ENCODE measurements around the gene ITGAE. TPM values are rescaled to one million over a fixed set of nuclear protein-coding genes. Genes with fewer than 3 reads are reported as not detected.

Gene ITGAE
- total and polyA plus RNA-seq, 2 experiments from 2014 or later: 11.7 to 44.9 TPM

DNA sequence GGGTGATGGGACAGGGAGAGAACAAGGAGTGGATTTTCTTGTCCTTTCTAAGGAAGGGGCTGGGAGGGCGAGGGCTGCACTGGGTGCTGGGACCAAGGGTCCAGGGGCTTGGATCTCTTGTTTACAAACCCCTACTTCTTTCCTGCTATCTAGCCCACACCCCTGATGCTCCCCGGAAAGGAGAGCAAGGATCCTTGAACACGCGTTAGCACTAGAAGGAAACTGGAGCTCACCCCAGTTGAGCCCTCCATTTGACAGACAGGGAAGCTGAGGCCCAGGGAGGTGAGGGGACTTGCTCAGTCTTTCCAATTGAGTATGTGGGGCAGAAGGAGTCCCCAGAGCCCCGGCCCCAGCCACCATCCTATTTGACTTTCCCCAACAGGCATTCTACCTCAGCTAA lies 4.6 kb upstream of the ITGAE start:
- peaks cover 11% of the 10 kb centered on the region for H4K20me1 ChIP-seq (replicated peaks; ENCODE audit: insufficient read depth)
- peaks cover 4% of the 10 kb centered on the region for H3K27me3 Mint-ChIP-seq (ENCODE audit: insufficient read depth, low read depth, poor library complexity)
- H3K27ac Mint-ChIP-seq: no peak overlapping the region
- H3K36me3 ChIP-seq (ENCODE audit: insufficient read depth): peaks cover 22% of the 10 kb centered on the region
- no peaks in the 10 kb centered on the region for H3K4me1 Mint-ChIP-seq
- H3K4me3 Mint-ChIP-seq: no peak overlapping the region
- peaks cover 32% of the 10 kb centered on the region for H3K36me3 Mint-ChIP-seq (ENCODE audit: low read depth)
- ATAC-seq (no peak), DNase-seq (ENCODE audit: low spot score) (no peak)
- TF ChIP-seq, protein P1, sequence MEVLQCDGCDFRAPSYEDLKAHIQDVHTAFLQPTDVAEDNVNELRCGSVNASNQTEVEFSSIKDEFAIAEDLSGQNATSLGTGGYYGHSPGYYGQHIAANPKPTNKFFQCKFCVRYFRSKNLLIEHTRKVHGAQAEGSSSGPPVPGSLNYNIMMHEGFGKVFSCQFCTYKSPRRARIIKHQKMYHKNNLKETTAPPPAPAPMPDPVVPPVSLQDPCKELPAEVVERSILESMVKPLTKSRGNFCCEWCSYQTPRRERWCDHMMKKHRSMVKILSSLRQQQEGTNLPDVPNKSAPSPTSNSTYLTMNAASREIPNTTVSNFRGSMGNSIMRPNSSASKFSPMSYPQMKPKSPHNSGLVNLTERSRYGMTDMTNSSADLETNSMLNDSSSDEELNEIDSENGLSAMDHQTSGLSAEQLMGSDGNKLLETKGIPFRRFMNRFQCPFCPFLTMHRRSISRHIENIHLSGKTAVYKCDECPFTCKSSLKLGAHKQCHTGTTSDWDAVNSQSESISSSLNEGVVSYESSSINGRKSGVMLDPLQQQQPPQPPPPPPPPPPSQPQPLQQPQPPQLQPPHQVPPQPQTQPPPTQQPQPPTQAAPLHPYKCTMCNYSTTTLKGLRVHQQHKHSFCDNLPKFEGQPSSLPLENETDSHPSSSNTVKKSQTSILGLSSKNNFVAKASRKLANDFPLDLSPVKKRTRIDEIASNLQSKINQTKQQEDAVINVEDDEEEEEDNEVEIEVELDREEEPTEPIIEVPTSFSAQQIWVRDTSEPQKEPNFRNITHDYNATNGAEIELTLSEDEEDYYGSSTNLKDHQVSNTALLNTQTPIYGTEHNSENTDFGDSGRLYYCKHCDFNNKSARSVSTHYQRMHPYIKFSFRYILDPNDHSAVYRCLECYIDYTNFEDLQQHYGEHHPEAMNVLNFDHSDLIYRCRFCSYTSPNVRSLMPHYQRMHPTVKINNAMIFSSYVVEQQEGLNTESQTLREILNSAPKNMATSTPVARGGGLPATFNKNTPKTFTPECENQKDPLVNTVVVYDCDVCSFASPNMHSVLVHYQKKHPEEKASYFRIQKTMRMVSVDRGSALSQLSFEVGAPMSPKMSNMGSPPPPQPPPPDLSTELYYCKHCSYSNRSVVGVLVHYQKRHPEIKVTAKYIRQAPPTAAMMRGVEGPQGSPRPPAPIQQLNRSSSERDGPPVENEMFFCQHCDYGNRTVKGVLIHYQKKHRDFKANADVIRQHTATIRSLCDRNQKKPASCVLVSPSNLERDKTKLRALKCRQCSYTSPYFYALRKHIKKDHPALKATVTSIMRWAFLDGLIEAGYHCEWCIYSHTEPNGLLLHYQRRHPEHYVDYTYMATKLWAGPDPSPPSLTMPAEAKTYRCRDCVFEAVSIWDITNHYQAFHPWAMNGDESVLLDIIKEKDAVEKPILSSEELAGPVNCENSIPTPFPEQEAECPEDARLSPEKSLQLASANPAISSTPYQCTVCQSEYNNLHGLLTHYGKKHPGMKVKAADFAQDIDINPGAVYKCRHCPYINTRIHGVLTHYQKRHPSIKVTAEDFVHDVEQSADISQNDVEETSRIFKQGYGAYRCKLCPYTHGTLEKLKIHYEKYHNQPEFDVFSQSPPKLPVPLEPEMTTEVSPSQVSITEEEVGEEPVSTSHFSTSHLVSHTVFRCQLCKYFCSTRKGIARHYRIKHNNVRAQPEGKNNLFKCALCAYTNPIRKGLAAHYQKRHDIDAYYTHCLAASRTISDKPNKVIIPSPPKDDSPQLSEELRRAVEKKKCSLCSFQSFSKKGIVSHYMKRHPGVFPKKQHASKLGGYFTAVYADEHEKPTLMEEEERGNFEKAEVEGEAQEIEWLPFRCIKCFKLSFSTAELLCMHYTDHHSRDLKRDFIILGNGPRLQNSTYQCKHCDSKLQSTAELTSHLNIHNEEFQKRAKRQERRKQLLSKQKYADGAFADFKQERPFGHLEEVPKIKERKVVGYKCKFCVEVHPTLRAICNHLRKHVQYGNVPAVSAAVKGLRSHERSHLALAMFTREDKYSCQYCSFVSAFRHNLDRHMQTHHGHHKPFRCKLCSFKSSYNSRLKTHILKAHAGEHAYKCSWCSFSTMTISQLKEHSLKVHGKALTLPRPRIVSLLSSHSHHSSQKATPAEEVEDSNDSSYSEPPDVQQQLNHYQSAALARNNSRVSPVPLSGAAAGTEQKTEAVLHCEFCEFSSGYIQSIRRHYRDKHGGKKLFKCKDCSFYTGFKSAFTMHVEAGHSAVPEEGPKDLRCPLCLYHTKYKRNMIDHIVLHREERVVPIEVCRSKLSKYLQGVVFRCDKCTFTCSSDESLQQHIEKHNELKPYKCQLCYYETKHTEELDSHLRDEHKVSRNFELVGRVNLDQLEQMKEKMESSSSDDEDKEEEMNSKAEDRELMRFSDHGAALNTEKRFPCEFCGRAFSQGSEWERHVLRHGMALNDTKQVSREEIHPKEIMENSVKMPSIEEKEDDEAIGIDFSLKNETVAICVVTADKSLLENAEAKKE (CRISPR knock-in tag; IDR thresholded peaks at IDR 0.05): no peak
- TF ChIP-seq STAT1 (IDR thresholded peaks at IDR 0.05; ENCODE audit: unreplicated experiment): no peak
- no peaks in the 10 kb centered on the region for H3K9me2 ChIP-seq (ENCODE audit: insufficient read depth)
- no peaks in the 10 kb centered on the region for H3K79me2 ChIP-seq (replicated peaks; ENCODE audit: insufficient read depth)
- no peak overlapping the region for H2AFZ ChIP-seq
- no peak overlapping the region for H3K4me2 ChIP-seq
- H3K27ac ChIP-seq (ENCODE audit: low read depth): no peak overlapping the region
- H3K9me3 Mint-ChIP-seq: no peaks in the 10 kb centered on the region
- H3K27me3 ChIP-seq (ENCODE audit: insufficient read depth): no peaks in the 10 kb centered on the region
- peaks cover 4% of the 10 kb centered on the region for H3F3A ChIP-seq (replicated peaks; ENCODE audit: low read depth)
- no peak overlapping the region for H3K4me3 ChIP-seq
- H3K4me1 ChIP-seq (ENCODE audit: insufficient read depth): no peaks in the 10 kb centered on the region

DNA sequence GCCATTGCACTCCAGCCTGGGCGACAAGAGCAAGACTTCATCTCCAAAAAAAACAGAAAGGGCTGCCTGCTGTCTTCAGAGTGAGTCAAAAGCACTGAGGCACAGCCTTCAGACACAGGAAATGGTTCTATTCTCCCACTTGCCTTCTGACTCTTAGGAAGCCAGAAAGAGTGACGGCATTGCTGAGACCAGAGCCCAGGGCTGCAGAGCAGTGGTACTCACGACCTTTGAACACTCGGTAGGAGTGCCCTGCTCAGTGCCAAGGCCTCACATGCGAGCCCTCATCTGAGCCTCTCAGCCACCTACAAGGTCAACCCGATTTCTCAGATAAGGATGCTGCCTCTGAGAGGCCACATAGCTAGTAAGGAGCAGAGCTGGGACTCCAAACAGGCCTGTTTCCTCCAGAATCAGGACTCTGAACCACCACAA lies 3.5 kb upstream of the ITGAE start:
- Histone ChIP-seq H3K79me2 (replicated peaks; ENCODE audit: insufficient read depth) (no peaks in the 10 kb centered on the region), H3K36me3 (ENCODE audit: insufficient read depth) (peaks cover 22% of the 10 kb centered on the region), H3K27ac (ENCODE audit: low read depth) (no peak overlapping the region), H3K4me3 (no peak overlapping the region), H3K4me1 (ENCODE audit: insufficient read depth) (no peaks in the 10 kb centered on the region), H3K27me3 (ENCODE audit: insufficient read depth) (no peaks in the 10 kb centered on the region), H3F3A (replicated peaks; ENCODE audit: low read depth) (peaks cover 4% of the 10 kb centered on the region), H3K9me2 (ENCODE audit: insufficient read depth) (no peaks in the 10 kb centered on the region), H4K20me1 (replicated peaks; ENCODE audit: insufficient read depth) (peaks cover 11% of the 10 kb centered on the region), H2AFZ (no peak overlapping the region), H3K4me2 (no peak overlapping the region)
- Mint-ChIP-seq H3K27ac (no peak overlapping the region), H3K9me3 (no peaks in the 10 kb centered on the region), H3K4me1 (no peaks in the 10 kb centered on the region), H3K36me3 (ENCODE audit: low read depth) (peaks cover 22% of the 10 kb centered on the region), H3K4me3 (no peak overlapping the region), H3K27me3 (ENCODE audit: insufficient read depth, low read depth, poor library complexity) (peaks cover 5% of the 10 kb centered on the region)
- DNase-seq (ENCODE audit: low spot score): no peak
- no peak for ATAC-seq
- TF ChIP-seq, protein P2, sequence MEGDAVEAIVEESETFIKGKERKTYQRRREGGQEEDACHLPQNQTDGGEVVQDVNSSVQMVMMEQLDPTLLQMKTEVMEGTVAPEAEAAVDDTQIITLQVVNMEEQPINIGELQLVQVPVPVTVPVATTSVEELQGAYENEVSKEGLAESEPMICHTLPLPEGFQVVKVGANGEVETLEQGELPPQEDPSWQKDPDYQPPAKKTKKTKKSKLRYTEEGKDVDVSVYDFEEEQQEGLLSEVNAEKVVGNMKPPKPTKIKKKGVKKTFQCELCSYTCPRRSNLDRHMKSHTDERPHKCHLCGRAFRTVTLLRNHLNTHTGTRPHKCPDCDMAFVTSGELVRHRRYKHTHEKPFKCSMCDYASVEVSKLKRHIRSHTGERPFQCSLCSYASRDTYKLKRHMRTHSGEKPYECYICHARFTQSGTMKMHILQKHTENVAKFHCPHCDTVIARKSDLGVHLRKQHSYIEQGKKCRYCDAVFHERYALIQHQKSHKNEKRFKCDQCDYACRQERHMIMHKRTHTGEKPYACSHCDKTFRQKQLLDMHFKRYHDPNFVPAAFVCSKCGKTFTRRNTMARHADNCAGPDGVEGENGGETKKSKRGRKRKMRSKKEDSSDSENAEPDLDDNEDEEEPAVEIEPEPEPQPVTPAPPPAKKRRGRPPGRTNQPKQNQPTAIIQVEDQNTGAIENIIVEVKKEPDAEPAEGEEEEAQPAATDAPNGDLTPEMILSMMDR (conservative IDR thresholded peaks at IDR 0.05; ENCODE audit: low read depth in 2 of 2): no peak
- TF ChIP-seq EZH2 (IDR thresholded peaks at IDR 0.05; ENCODE audit: low read depth, unreplicated experiment) (no peak), EZH2phosphoT487 (IDR thresholded peaks at IDR 0.05; ENCODE audit: unreplicated experiment) (no peak), STAT1 (IDR thresholded peaks at IDR 0.05; ENCODE audit: unreplicated experiment) (no peak), POLR2AphosphoS5 (IDR thresholded peaks at IDR 0.05; ENCODE audit: low read depth) (no peak), ZNF331 (CRISPR knock-in tag; IDR thresholded peaks at IDR 0.05; ENCODE audit: low read depth) (no peak)
- TF ChIP-seq, protein P3, sequence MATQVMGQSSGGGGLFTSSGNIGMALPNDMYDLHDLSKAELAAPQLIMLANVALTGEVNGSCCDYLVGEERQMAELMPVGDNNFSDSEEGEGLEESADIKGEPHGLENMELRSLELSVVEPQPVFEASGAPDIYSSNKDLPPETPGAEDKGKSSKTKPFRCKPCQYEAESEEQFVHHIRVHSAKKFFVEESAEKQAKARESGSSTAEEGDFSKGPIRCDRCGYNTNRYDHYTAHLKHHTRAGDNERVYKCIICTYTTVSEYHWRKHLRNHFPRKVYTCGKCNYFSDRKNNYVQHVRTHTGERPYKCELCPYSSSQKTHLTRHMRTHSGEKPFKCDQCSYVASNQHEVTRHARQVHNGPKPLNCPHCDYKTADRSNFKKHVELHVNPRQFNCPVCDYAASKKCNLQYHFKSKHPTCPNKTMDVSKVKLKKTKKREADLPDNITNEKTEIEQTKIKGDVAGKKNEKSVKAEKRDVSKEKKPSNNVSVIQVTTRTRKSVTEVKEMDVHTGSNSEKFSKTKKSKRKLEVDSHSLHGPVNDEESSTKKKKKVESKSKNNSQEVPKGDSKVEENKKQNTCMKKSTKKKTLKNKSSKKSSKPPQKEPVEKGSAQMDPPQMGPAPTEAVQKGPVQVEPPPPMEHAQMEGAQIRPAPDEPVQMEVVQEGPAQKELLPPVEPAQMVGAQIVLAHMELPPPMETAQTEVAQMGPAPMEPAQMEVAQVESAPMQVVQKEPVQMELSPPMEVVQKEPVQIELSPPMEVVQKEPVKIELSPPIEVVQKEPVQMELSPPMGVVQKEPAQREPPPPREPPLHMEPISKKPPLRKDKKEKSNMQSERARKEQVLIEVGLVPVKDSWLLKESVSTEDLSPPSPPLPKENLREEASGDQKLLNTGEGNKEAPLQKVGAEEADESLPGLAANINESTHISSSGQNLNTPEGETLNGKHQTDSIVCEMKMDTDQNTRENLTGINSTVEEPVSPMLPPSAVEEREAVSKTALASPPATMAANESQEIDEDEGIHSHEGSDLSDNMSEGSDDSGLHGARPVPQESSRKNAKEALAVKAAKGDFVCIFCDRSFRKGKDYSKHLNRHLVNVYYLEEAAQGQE (IDR thresholded peaks at IDR 0.05; ENCODE audit: unreplicated experiment): no peak
- TF ChIP-seq, protein P4, sequence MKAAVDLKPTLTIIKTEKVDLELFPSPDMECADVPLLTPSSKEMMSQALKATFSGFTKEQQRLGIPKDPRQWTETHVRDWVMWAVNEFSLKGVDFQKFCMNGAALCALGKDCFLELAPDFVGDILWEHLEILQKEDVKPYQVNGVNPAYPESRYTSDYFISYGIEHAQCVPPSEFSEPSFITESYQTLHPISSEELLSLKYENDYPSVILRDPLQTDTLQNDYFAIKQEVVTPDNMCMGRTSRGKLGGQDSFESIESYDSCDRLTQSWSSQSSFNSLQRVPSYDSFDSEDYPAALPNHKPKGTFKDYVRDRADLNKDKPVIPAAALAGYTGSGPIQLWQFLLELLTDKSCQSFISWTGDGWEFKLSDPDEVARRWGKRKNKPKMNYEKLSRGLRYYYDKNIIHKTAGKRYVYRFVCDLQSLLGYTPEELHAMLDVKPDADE (IDR thresholded peaks at IDR 0.05): no peak

Data from GM23338 (cell line).